Activated CD4-positive, alpha-beta T cell treated with anti-CD3 and anti-CD28 coated beads, Interleukin-2, amount 50 U/mL, for 16 hours (primary cell): ENCODE results near the gene LAMA5.

Source experiments
- DNase-seq: peaks from one replicate; pipeline ENCODE4 v3.0.0-alpha.2; 2020

Gene LAMA5

GRCh38 chr20:62313021-62313420, 54.1 kb downstream of the LAMA5 start:
- no peak for DNase-seq

DNA sequence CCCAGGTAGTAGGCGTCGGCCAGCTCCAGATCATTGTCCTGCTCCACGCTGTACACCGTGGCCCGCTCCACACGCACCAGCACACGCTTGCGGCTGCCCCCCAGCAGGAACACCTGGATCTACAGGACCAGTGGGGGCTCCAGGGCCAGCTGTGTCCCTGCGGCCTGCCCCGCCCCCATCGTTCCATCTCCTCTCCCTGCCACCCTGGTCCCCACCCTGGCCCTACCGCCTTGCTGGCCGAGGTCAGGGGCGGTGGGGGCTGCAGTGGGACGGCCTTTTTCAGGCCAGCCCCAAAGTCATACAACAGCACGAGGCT, 54.5 kb downstream of the LAMA5 start:
- DNase-seq = no peak

- no peak for DNase-seq
These were observed 55.1 kb downstream of the LAMA5 start for GRCh38 chr20:62311832-62312661.

DNA sequence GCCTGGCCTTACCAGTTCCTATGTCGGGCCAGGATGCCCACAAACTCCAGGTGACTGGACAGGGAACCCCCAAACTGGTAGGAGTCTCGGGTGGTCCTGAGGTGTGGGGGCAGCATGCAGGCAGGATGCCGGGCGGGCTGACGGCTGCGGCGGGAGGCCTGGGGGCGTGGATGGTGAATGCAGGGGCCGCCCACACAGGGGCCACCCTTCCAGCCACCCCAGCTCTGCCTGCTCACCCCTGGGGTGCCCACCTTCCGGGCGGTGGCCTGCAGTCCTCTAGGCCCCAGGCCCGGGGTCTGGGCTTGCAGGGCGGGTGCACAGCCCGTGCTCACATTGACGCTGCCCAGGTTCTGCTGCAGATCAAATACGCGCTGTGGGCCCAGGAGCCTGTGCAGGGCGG, 56.0 kb downstream of the LAMA5 start:
- DNase-seq = no peak

DNA sequence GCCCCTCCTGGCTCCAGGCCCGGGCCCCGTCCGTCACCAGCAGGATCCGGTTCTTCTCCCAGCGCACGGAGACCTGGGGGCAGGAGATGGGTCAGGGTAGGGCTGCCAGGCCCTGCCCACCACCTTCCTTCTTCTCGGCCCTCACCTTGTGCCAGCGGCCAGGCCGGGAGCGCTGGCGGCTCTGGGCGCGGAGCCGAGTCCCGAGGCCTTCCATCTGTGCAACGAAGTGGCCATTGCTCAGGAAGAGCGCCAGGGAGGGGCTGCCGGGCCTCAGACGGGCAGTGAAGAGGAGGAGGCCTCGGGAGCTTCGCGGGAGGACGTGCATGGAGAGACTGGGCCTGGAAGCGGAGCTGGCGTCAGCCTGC, 56.4 kb downstream of the LAMA5 start:
- DNase-seq = no peak

- no peak for DNase-seq
These were observed 57.0 kb downstream of the LAMA5 start for GRCh38 chr20:62309947-62310756.

DNA sequence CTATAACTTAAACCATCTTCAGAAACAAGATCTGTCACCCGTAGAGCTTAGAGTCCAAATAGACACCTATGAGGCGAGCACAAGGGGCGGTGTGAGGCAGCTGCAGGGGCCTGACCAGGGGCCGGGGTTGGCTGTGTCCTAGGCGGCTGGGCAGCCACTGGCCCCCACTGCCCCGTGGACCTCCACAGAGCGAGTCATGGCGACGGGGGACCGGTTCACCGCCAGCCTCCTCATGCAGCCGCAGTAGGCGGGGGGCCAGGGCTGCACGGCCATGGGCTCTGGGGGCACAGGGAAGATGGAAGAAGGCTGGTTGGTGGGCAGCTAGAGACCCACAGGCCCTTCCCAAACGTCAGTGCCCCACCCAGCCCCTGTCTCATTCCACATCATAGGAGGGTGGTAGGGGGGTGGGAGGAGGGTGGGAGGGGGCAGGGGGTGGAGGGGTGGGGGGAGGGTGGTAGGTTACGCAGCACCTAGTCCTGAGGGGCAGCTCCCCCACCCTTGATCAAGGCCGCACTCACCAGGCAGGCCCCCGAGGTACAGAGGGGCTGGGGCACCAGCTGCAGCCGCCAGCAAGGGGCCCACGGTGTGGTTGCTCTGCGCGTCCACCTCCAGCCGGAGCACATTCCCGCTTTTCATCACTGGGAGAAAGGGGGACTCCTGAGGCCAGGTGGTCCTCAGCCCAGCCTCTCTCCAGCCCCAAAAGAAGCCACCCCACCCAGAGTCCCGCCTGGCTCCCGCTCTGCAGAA, 57.7 kb downstream of the LAMA5 start:
- no peak for DNase-seq

GRCh38 chr20:62308102-62308822, 58.9 kb downstream of the LAMA5 start:
- no peak for DNase-seq

GRCh38 chr20:62307226-62308101, 59.6 kb downstream of the LAMA5 start:
- DNase-seq = no peak

DNA sequence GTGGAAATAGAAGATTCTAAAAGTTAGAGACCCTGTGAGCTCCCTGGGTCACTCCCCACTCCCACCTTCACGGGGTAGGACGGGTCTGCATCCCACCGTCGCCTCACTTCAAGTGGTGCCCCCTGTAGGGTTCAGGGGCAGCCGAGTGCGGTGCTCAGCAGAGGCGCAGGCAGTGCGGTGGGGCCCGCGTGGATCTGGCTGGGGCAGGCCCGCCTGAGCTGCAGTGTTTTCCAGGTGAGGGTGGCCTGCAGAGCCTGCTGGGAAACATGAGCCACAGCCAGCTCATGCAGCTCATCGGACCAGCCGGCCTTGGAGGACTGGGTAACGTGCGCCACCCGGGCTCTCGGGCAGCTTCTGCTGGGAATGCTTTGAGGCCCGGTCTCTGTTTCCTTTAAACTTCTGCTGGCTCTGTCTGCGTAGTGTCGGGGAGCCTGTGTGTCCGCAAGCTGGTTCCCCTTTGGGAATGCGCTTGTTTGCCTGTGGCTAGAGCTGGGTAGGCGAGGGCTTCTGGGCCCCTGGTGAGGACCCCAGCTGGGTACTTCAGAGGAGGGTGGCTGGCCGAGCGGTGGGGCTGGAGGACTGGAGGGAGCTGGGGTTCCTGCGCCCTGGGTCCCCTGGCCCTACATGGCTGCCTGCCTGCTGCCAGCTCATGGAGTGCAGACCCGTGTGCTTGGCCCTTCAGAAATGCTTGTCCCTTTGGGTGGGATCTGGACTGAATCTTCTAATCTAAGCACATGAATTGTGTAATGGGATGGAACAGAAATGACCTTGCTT, 60.5 kb downstream of the LAMA5 start:
- no peak for DNase-seq

DNA sequence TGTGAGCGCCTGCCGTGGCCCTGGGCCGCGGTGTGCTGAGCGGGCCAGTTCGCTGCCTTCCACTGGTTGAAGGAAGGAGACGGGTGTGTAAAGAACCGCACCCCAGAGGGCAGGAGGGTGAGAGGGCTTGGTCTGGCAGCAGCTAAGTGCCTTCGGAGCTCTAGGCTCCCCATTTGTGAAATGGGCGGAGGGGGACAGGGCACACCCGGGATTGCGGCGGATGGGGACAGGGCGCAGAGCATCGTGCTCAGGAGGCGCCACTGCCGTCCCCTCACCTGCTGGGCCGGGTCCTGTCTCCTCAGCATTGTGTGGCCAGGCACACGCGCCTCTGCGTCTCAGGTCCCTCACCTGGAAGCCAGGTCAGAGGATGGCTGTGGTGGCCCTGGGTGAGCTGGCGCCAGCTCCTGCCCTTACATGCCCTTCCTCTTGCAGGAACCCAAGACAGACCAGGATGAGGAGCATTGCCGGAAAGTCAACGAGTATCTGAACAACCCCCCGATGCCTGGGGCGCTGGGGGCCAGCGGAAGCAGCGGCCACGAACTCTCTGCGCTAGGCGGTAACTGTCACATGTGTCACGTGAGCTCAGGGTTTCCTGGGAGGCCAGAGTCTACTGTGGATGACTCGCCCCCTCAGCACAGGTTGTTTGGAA, 61.2 kb downstream of the LAMA5 start:
- no peak for DNase-seq

DNA sequence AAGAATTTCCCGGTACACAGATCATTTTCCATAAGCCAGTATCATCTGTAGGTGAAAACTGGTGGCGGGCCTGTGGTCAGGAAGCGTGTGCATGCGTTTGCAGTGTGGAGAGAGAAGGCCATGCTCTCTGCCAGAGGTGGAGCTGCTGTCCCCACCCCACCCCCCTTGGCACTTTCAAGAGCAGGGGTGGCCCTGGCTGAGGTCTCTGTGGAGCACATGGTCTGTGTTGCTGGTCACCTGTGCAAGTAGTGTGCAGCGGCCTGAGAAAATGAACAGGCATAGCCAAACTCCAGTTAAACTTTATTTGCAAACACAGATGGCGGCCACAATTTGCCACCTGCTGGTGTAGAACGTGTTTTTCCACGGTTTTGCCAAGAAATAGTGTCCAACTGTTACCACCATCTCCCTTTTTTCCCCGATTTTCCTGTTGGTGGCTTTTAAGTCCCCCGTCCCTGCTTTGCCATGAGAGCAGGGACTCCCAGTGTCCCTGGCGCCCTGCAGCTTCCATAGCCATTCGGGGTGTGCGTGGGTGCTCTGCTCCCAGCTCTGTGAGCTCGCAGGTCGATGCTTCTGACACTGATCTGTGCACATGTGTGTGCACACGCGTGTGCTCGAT, 61.9 kb downstream of the LAMA5 start:
- no peak for DNase-seq

GRCh38 chr20:62304331-62305148, 62.6 kb downstream of the LAMA5 start:
- DNase-seq = no peak

DNA sequence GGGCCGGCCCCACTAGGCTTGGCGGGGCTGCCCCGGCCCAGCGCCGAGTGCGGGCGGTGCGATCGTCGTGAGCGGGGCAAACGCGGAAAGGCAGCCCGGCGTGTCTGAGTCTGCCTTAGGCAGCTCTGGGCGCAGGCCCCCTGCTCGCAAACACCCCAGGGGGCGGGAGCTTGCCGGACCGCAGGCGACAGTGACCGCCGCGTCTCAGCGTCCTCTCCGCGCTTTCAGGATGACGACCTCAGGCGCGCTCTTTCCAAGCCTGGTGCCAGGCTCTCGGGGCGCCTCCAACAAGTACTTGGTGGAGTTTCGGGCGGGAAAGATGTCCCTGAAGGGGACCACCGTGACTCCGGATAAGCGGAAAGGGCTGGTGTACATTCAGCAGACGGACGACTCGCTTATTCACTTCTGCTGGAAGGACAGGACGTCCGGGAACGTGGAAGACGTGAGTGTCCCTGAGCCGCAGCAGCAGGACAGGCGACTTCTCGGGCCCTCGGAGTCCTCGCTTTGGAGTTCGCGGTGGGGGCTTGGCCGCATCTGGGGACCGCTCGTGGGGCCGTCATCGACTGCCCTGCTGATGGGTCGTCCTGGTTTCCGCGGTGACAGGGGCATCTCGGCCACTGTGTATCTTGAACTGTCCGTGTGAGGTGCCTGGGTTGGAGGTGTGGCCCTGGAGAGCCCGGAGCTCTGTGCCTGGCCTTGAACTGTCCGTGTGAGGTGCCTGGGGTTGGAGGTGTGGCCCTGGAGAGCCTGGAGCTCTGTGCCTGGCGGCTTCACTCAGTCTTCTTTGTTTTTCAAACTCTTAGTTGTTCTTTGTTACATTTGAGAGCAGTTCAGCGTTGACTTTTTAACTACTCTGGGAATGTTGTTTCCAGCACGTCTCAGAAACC, 63.5 kb downstream of the LAMA5 start:
- peak; percentile 32 for DNase-seq

DNA sequence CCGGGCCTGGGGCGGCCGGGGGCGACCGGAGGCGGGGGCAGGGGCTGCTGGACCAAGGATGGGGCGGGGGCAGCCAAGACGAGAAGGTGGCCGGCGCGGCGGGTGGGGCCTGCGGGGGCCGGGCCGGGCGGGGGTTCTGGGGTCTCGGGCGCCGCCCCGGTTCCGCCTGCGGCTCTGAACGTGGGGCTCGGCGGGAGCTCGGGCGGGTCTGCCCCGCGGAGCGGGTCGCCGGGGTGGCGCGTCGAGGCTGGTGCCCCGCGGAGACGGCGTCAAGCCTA, 64.1 kb downstream of the LAMA5 start:
- DNase-seq = no peak

DNA sequence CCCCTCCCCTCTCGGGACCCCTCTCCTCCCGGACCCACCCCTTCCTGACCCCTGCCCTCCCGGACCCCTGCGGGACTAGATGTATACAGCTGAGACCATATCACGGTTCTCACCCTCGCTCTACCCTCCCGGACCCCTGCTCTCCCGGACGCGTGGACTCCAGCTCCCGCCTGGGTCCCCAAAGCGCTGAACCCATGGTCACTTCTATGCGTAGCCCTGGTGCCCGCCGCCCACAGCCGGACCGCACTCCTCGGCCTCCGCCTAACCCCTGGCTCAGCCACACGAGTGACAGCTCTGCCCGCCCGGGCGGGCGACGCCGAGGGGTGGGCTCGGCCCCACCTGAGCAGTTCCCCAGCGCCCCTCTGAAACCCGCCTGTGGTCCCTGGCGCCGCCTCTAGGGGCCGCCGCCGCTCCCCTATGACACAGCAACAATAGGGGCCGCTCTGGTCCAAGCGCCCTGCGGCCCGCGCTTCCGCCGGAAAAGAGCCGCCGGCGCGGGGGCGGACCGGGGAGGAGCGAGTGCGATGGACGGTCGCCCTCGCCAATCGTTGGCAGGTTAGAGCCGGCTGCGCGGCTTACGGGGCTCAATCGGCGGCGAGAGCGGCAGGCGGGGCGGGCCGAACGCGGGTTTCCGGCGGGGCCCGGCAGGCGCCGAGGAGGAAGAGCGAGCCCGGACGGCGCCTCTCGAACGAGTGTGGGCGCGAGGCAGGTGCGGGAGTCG, 64.6 kb downstream of the LAMA5 start, which contains the start of gene ADRM1:
TSS of gene ADRM1 (plus strand) at position 657 of the 721 bp plus-strand sequence. CDS start 572 bp downstream, outside the sequence.
- DNase-seq = peak; percentile 97

GRCh38 chr20:62301773-62302340, 65.3 kb downstream of the LAMA5 start:
- DNase-seq = peak; percentile 94
